ENCODE results near the gene RPS6KL1. TPM values are rescaled to one million over a fixed set of nuclear protein-coding genes. Genes with fewer than 3 reads are reported as not detected.
A peak's percentile ranks its signal among the peaks of the same experiment; 100 is the strongest.

Gene RPS6KL1
- total RNA-seq, 1 experiment from 2014 or later = 4.2 TPM

- ChIA-PET POLR2A (ENCODE audit: unreplicated experiment) (no interaction called here), CTCF (interaction anchor here (0.5 to 0.7 kb wide), 3 partner anchors 11 to 528 kb away, joined by 3 to 5 read pairs (median 5); no protein-coding TSS in a partner anchor)
- Histone ChIP-seq H3K36me3 (ENCODE audit: low read depth) (peaks cover 73% of the 10 kb centered on the region), H3K27me3 (ENCODE audit: insufficient read depth, low read depth) (no peaks in the 10 kb centered on the region), H4K20me1 (ENCODE audit: insufficient read depth) (peaks cover 63% of the 10 kb centered on the region), H3K9me2 (ENCODE audit: insufficient read depth) (no peaks in the 10 kb centered on the region), H3K27ac (no peak overlapping the region), H2AFZ (no peak overlapping the region), H3F3A (ENCODE audit: insufficient read depth, low read depth) (peaks cover 55% of the 10 kb centered on the region), H3K4me2 (no peak overlapping the region), H3K9me3 (ENCODE audit: insufficient read depth, low read depth) (no peaks in the 10 kb centered on the region), H3K4me1 (replicated peaks; ENCODE audit: insufficient read depth) (peaks cover 45% of the 10 kb centered on the region), H3K4me3 (no peak overlapping the region), H3K79me2 (ENCODE audit: low read depth) (peaks cover 63% of the 10 kb centered on the region)
- TF ChIP-seq, protein P1, sequence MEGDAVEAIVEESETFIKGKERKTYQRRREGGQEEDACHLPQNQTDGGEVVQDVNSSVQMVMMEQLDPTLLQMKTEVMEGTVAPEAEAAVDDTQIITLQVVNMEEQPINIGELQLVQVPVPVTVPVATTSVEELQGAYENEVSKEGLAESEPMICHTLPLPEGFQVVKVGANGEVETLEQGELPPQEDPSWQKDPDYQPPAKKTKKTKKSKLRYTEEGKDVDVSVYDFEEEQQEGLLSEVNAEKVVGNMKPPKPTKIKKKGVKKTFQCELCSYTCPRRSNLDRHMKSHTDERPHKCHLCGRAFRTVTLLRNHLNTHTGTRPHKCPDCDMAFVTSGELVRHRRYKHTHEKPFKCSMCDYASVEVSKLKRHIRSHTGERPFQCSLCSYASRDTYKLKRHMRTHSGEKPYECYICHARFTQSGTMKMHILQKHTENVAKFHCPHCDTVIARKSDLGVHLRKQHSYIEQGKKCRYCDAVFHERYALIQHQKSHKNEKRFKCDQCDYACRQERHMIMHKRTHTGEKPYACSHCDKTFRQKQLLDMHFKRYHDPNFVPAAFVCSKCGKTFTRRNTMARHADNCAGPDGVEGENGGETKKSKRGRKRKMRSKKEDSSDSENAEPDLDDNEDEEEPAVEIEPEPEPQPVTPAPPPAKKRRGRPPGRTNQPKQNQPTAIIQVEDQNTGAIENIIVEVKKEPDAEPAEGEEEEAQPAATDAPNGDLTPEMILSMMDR (conservative IDR thresholded peaks at IDR 0.05) = no peak
- no peak for TF ChIP-seq EZH2 (IDR thresholded peaks at IDR 0.05; ENCODE audit: low read depth)
- no TSS peak for BruUV-seq (replicated peaks)
- no peak for DNase-seq
- intact Hi-C loops (cut with micrococcal nuclease; ENCODE audit: unreplicated experiment) = no loop called here
These were observed 32.8 kb downstream of the RPS6KL1 start for GRCh38 chr14:74890262-74890661.

GRCh38 chr14:74888164-74889158 lies 34.6 kb downstream of the RPS6KL1 start:
- intact Hi-C loops (cut with micrococcal nuclease; ENCODE audit: unreplicated experiment) = loop anchor here (5.0 to 10.0 kb wide), 4 partner anchors 276 to 676 kb away; partner anchors contain the start of gene LTBP2
- Histone ChIP-seq H3K9me2 (ENCODE audit: insufficient read depth) (no peaks in the 10 kb centered on the region), H4K20me1 (ENCODE audit: insufficient read depth) (peaks cover 81% of the 10 kb centered on the region), H2AFZ (no peak overlapping the region), H3K9me3 (ENCODE audit: insufficient read depth, low read depth) (no peaks in the 10 kb centered on the region), H3K36me3 (ENCODE audit: low read depth) (peaks cover 68% of the 10 kb centered on the region), H3K4me3 (peak overlapping the region; percentile 27; the same call in 1 of the 2 replicates), H3K4me1 (replicated peaks; ENCODE audit: insufficient read depth) (peaks cover 63% of the 10 kb centered on the region), H3F3A (ENCODE audit: insufficient read depth, low read depth) (peaks cover 73% of the 10 kb centered on the region), H3K79me2 (ENCODE audit: low read depth) (peaks cover 81% of the 10 kb centered on the region), H3K27ac (peak overlapping the region; percentile 55), H3K27me3 (ENCODE audit: insufficient read depth, low read depth) (no peaks in the 10 kb centered on the region), H3K4me2 (peak overlapping the region; percentile 72)
- peak; percentile 68 to 99 for DNase-seq
- TF ChIP-seq, protein P1 (conservative IDR thresholded peaks at IDR 0.05) = no peak
- TF ChIP-seq EZH2 (IDR thresholded peaks at IDR 0.05; ENCODE audit: low read depth) = no peak
- ChIA-PET POLR2A (ENCODE audit: unreplicated experiment) (interaction anchor here (0.5 to 0.6 kb wide), 5 partner anchors 10 to 322 kb away, joined by 3 to 4 read pairs (median 4); no protein-coding TSS in a partner anchor), CTCF (interaction anchor here (0.6 to 2.6 kb wide), 3 partner anchors 9 to 18 kb away, joined by 3 to 12 read pairs (median 5); no protein-coding TSS in a partner anchor)
- BruUV-seq (replicated peaks) = no TSS peak

DNA sequence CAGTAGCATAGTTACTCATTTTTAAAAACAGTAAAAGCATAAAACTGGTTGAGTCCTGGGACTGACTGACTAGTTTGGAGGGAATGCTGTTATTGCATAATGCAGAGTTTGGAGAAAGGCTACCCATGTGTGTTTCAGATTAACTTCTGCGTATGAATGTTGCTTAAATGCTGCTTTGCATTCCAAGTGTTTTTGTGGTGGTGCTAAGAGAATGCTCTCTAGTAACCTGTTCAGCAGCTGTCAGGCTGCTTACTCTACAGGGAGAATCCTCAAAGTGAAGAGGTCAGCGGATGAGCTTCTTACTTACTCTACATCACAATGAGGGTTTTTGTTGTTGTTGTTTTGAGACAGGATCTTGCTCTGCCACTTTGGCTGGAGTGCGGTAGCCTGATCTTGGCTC lies 37.1 kb downstream of the RPS6KL1 start:
- CTCF ChIA-PET = interaction anchor here (1.0 kb wide), 1 partner anchor 25 kb away, joined by 3 read pairs; no protein-coding TSS in a partner anchor
- BruUV-seq (replicated peaks) = no TSS peak

More for the DNA sequence above, 37.1 kb downstream of the RPS6KL1 start:
- peaks cover 78% of the 10 kb centered on the region for H4K20me1 ChIP-seq (ENCODE audit: insufficient read depth)
- H3K4me1 ChIP-seq (replicated peaks; ENCODE audit: insufficient read depth) = peaks cover 76% of the 10 kb centered on the region
- no peaks in the 10 kb centered on the region for H3K9me2 ChIP-seq (ENCODE audit: insufficient read depth)
- TF ChIP-seq, protein P1 (conservative IDR thresholded peaks at IDR 0.05) = no peak
- no peak for TF ChIP-seq EZH2 (IDR thresholded peaks at IDR 0.05; ENCODE audit: low read depth)
- intact Hi-C loops (cut with micrococcal nuclease; ENCODE audit: unreplicated experiment) = loop anchor here (5.0 to 10.0 kb wide), 4 partner anchors 274 to 679 kb away; partner anchors contain the start of gene LTBP2
- H3K27me3 ChIP-seq (ENCODE audit: insufficient read depth, low read depth) = no peaks in the 10 kb centered on the region
- peak in 1 of 2 experiments; percentile 95 for DNase-seq
- POLR2A ChIA-PET (ENCODE audit: unreplicated experiment) = interaction anchor here (0.6 to 0.7 kb wide), 2 partner anchors 54 to 122 kb away, joined by 3 to 4 read pairs; no protein-coding TSS in a partner anchor
- H3F3A ChIP-seq (ENCODE audit: insufficient read depth, low read depth) = peaks cover 71% of the 10 kb centered on the region
- H3K4me2 ChIP-seq = peak overlapping the region; percentile 97
- peaks cover 89% of the 10 kb centered on the region for H3K79me2 ChIP-seq (ENCODE audit: low read depth)
- no peaks in the 10 kb centered on the region for H3K9me3 ChIP-seq (ENCODE audit: insufficient read depth, low read depth)
- H3K36me3 ChIP-seq (ENCODE audit: low read depth) = peaks cover 43% of the 10 kb centered on the region
- no peak overlapping the region for H3K4me3 ChIP-seq
- no peak overlapping the region for H2AFZ ChIP-seq
- H3K27ac ChIP-seq = peak overlapping the region; percentile 4; the same call in 1 of the 2 replicates

Data from PC-9 (cell line).